HG03139 (cell line): Measurements from ENCODE around the gene PBX4.
"Not testable (repeated sequence)": the region's sequence is repeated elsewhere in the genome, so short reads cannot be mapped to it uniquely, and the experiment has no call there.

Experiments
- ATAC-seq: cut with Tn5 transposase; IDR thresholded peaks from one replicate; pipeline ENCODE4 v1.9.1; 2021; ENCODE audit not compliant: unreplicated experiment

Gene PBX4

GRCh38 chr19:19618219-19619051, at the start of gene PBX4:
TSS of gene PBX4 (minus strand) at chr19:19618687. CDS start at chr19:19618629, 58 bp downstream.
- ATAC-seq = peak; percentile 94

DNA sequence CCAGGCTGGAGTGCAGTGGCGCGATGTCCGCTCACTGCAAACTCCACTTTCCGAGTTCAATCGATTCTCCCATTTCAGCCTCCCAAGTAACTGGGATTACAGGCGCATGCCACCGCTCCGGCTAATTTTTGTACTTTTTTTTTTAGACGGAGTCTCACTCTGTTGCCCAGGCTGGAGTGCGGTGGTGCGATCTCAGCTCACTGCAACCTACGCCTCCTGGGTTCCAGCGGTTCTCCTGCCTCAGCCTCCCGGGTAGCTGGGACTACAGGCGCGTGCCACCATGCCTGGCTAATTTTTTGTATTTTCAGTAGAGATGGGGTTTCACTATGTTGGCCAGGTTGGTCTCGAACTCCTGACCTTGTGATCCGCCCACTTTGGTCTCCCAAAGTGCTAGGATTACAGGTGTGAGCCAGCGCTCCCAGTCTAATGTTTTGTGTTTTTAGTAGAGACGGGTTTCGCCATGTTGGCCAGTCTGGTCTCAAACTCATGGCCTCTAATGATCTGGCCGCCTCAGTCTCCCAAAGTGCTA, 47.0 kb upstream of the PBX4 start:
- ATAC-seq = not testable (repeated sequence)

DNA sequence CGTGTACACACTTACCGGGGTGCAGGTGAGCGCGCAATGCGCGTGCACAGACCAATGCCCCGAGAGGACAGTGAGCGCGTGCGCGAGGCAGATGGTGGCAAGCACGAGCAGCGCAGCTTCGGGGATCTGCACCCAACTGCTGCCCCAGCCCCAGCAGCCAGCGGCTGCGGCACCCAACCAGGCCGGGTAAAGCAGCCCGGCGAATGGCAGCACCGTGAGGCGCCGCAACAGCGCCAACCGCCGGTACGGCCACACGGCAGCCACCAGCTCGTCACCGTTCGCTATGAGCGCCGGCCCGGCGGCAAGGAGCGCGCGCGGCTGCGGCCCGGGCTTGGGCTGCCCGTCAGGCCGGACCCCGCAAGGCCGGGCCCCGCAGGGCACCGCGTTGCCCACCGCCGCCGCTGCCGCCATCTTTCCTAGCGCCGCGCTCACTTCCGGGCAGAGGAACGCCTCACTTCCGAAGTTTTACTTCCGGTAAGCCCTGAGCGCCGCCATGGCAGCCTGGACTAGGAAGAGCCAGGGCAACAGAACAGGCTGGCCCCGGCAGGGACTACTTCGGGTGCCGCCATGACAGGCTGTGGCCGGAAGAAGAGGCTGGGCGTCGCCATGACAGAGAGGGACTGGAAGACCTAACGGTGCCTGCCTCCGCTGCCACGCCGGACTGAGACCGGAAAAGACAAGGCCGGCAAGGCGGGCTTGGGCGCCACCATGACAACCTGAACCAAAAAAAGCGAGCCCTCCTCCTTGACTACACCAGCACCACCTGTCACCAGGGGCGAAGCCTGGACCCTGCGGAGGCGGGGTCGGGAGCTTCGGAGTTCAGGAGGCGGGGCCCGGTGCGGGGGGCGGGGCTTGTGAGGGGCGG, 45.0 kb upstream of the PBX4 start, which contains the start of gene ATP13A1:
TSS of gene ATP13A1 (minus strand) at position 421 of the 865 bp plus-strand sequence. CDS start at position 411, 10 bp downstream.
- peak; percentile 60 for ATAC-seq

- no peak for ATAC-seq
Observed at GRCh38 chr19:19662871-19663255, 44.4 kb upstream of the PBX4 start.

- no peak for ATAC-seq
Observed at GRCh38 chr19:19662344-19662743, 43.9 kb upstream of the PBX4 start.

DNA sequence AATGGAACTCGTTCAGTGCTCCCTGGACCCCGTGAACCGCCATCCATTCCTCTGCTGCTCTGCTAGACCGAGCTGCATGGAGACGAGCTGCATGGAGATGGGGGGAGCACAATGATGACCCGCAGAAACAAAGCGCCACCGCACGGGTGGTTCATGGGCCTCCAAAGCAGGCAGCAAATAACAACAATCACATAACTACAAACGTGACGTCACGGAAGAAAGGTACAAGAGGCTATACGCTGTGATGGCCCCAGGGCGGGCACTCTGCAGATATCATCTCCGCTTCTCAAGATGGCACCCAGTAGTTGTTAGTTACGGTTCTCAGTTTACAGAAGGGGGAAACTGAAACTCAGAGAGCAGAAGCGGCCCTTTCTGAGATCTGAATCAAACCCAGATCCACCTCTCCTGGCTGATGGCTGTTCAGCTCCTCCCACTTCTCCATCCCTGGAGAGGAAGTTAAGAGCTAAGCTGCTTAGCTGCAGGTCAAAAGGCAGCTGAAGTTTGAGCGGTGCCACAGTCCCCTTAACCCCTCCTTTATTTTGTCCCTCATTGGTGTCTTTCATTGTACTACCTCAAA, 43.3 kb upstream of the PBX4 start:
- ATAC-seq = peak; percentile 32

DNA sequence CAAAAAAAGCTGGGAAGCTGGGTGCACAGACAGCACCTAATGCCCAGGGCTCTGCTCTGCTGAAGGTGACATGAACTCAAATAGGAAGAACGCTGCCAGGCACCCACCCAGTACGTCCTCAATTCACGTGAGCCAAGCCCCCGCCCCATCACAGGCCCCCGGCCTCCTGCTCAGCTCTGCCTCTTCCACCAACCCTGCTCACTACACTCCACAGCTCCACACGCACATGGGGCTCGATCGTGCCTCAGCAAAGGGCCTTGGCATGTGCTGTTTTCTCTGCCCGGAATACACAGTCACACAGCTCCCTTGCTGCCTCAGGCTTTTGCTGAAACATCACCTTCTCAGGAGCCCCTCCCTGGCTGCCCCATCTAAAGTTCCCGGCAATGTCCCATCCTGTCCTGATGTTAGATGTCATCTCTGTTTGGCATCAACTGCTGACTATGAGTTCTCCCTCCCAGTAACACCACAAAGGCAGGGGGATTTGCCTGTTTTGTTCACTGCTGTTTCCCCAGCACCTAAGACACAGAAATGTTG, 42.7 kb upstream of the PBX4 start:
- ATAC-seq = no peak

- ATAC-seq = no peak
Observed at GRCh38 chr19:19659646-19660245, 41.3 kb upstream of the PBX4 start.

DNA sequence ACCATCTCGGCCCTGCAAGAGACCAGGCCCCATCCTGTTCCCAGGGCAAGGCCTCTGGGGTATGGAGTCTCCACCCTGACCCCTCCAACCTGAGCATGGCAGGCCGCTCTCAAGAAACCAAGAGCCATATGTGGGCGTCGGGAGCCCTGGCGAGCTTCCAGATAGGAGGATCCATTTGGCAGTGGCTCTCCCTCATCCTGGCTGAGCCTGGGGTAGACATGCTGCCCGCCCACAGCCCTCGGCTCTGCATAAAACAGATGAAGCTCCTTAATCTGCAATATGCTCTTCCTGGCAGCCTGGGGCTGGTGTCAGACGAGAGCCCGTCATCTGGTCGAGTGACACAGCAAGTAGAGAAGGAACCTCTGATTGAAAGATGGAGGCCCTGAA, 38.9 kb upstream of the PBX4 start:
- no peak for ATAC-seq

GRCh38 chr19:19656451-19657396, 38.2 kb upstream of the PBX4 start:
- no peak for ATAC-seq

DNA sequence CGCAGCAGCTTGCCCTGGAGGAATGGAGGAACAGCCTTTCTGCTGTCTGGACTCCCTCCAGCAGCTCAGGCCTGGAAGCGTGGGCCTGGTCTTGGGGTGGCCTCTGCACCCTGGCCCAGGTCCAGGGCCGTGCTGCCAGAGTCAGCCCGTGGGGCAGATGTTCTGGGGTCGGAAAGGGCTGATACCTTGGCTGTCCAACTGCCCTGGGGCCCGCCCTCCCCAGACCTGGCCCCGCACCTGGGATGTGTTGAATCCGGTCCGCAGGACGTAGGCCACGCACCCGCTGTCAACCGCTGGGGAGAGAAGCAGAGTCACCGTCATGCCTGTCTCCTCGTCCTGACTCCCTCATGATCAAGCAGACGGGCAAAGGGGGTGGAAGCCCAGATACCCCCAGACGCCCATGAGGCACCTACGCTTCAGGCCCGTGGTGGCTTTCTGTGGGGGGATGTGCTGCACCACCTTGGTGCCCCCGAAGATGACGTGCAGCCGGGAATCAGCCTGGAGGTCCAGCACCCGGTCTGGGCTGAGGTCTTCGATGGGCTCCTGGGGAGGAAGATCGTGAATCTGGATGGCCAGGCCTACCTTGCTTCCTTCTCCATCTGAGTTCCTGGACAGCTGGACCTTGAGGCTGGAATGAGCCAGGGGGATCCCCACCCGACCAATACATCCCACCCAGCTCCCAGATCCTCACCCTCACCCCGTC, 37.3 kb upstream of the PBX4 start:
- ATAC-seq = no peak

GRCh38 chr19:19655051-19655594, 36.6 kb upstream of the PBX4 start:
- ATAC-seq = no peak

DNA sequence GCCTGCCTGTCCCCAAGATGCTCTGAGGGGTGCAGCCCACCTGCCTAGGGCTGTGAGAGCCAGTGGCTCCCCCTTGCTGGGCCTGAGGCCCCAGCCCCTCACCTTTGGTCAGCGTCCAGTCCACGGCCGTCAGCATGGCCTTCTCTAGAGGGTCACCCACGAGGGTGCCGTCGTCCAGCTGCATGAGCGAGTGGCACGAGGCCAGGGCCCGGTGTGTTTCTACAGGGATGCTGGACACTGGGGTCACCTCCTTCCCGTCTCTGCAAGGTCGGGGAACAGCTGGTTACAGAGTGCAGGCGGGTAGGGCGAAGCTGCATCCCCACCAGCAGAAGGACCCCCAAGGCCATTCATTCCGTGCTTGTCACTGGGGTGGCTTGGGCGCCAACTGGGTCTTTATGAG, 36.0 kb upstream of the PBX4 start:
- ATAC-seq = no peak

GRCh38 chr19:19653597-19654147, 35.2 kb upstream of the PBX4 start:
- ATAC-seq = no peak

DNA sequence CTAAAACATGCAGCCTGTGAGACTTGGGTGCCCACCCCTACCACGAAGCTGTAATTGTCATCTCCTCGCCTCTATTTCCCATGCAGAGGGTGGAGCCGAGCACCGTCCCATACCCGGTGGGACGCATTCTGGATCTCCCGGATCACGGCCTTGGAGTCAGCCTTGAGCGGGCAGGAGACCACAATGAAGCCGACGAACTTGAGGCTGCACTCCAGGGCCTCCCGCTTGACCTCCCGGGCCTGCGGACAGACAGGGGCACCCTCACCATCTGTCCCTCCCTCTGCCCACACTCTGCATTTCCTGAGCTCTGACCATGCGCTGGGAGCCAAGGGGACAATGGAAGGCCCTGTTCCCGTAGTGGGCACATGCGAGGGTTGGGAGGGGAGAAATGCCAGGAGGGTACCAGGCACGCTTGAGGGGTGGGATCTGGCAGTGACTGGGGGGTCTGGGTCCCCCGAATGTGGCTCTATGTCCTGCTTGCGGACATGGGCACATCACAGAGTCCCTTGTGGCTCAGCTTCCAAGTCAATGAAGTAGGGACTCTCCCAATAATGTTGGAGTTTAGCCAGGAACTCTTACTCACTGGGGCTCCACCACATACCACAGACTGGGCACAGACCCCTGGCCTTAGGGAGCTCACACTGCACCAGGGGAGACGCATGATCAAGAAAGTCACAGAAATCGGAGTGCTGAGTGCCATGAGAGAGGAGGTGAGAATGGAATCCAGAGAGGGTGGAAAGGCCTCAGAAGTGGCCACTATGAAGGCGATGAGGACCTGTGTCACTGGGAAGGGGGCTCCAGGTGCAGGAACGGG, 34.2 kb upstream of the PBX4 start:
- no peak for ATAC-seq

- no peak for ATAC-seq
Observed at GRCh38 chr19:19651076-19651475, 32.6 kb upstream of the PBX4 start.

- ATAC-seq = no peak
Observed at GRCh38 chr19:19650331-19650730, 31.8 kb upstream of the PBX4 start.
